ENCODE data around the gene IKZF3.
A peak's percentile ranks its signal among the peaks of the same experiment; 100 is the strongest.
"Not testable (repeated sequence)": the region's sequence is repeated elsewhere in the genome, so short reads cannot be mapped to it uniquely, and the experiment has no call there.

The IKZF3 gene

DNA sequence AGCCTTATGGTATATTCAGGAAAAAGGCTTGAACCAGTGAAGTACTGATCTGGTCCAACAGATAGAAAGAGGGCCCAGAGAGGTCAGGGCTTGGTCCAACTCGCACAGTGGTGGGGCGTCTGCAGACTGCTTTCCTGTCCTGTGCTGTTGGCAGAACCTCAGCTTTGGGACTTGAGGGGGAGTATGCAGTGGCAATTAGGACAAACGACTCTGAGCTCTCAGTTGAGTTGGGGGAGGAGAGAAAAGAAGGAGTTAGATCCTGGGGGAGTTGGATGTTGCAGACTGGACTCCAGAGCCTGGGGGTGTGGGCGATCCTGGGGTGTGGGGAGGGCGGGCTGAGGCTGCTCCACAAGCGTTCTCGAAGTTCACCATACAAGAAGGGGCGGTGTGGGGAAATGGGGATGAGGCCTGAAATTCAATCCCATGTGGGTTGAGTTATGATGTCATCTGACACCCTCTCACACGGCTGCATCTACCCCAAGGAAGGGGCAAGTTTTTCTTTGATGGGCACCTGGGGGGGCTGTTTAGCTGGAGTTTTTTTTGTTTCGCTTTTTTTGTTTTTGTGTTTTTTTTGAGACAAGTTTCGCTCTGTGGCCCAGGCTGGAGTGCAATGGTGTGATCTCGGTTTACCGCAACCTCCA lies 111.8 kb downstream of the IKZF3 start:
- H3K4me3 ChIP-seq (replicated peaks in 1 of 2; ENCODE audit: low read depth in 2 of 2, low read length in 2 of 2) = no peak overlapping the region
- DNase-seq (ENCODE audit: low read depth in 2 of 2) = no peak
- TF ChIP-seq, protein P1, sequence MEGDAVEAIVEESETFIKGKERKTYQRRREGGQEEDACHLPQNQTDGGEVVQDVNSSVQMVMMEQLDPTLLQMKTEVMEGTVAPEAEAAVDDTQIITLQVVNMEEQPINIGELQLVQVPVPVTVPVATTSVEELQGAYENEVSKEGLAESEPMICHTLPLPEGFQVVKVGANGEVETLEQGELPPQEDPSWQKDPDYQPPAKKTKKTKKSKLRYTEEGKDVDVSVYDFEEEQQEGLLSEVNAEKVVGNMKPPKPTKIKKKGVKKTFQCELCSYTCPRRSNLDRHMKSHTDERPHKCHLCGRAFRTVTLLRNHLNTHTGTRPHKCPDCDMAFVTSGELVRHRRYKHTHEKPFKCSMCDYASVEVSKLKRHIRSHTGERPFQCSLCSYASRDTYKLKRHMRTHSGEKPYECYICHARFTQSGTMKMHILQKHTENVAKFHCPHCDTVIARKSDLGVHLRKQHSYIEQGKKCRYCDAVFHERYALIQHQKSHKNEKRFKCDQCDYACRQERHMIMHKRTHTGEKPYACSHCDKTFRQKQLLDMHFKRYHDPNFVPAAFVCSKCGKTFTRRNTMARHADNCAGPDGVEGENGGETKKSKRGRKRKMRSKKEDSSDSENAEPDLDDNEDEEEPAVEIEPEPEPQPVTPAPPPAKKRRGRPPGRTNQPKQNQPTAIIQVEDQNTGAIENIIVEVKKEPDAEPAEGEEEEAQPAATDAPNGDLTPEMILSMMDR (IDR thresholded peaks at IDR 0.05; ENCODE audit: low read depth, low read length) = no peak

DNA sequence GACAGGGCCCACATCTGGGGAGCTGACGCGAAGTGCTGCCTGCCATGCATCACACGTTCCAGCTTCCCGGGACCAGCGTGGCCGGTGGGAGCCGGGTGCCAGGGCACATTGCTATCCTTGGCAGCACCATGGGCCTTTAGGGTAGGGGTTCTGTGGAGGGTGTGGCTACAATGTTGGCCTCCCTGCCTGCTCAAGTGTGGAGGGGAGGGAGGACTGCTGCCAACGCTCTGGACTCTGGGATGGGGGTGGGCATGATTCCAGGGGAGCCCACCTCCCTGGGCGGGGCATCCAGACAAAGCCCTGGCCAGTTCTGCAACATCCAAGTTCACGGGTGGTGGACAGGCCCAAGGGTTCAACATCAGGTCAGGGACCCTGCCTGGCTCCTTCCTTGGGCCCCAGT lies 112.5 kb downstream of the IKZF3 start:
- H3K4me3 ChIP-seq (replicated peaks in 1 of 2; ENCODE audit: low read depth in 2 of 2, low read length in 2 of 2) = no peak overlapping the region
- DNase-seq (ENCODE audit: low read depth in 2 of 2) = no peak
- TF ChIP-seq, protein P1 (IDR thresholded peaks at IDR 0.05; ENCODE audit: low read depth, low read length) = no peak

DNA sequence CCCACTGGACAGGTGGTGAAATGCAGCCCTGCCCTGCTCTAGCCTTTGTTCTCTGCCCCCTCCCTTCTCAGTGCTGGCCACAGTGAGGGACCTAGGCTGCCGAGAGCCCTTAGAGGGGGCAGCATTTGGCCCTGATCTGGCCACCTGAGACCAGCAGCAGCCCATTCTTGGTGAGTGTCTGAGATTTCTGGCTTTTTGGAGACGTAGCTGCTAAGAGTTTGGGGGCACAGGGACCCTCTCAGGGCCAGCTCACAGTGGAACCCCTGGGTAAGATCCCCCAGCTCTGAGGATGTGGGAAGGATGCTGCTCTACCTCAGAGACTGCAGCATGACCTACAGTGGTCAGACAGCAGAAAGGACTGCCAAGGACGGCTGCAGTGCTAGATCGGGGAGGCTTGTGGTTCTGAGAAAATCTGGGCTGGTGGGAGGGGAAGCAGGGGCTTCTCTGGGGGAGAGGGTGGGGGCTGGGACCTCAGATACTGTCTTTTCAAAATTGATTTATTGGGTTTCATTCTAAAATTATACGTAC lies 113.0 kb downstream of the IKZF3 start:
- TF ChIP-seq, protein P1 (IDR thresholded peaks at IDR 0.05; ENCODE audit: low read depth, low read length) = no peak

DNA sequence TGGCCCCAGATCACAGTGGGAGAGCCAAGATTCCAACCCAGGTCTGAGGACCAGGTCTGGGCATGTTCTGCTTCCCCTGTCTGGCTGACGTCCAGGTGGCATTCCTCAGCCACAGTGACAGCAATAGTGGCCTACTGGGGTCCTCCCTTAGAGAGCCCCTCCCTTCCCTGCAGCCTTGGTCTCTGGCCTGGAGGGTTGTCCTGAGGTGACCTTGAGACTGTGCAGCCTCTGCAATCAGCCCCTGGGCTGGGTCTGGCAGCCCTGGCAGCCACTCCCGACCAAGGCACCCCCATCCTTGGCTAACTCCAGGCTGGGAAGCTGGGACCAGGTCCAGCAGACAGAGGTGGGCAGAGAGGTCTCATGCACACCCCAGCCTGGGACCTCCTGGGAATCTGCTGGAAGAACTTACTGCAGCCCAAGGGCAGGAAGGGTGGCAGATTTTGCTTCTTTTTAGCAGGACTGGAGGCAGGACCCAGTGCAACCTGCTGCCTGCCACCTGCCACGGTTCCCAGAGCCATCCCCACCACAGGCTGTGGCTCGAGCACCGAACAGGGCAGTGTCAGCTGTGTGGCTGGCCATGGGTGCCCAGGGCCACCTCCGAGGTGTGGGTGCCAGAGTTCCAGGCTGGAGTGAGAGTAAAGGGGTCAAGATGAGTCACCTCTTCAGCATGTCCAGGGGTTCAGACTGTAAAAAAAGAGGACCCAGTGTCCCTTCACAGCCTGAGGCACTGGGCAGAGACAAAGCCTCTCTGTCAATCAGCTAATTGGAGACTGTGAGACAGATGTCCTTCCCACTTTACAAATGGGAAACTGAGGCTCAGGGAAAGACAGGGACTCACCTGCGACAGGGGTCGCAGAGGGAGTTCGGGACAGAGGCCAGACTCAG lies 113.7 kb downstream of the IKZF3 start:
- peak in 1 of 2 donors; percentile 21 for DNase-seq (ENCODE audit: low read depth in 2 of 2)
- no peak overlapping the region for H3K4me3 ChIP-seq (replicated peaks in 1 of 2; ENCODE audit: low read depth in 2 of 2, low read length in 2 of 2)
- TF ChIP-seq, protein P1 (IDR thresholded peaks at IDR 0.05; ENCODE audit: low read depth, low read length) = no peak

More for the DNA sequence above, 113.0 kb downstream of the IKZF3 start:
- no peak for DNase-seq (ENCODE audit: low read depth in 2 of 2)
- no peak overlapping the region for H3K4me3 ChIP-seq (replicated peaks in 1 of 2; ENCODE audit: low read depth in 2 of 2, low read length in 2 of 2)

DNA sequence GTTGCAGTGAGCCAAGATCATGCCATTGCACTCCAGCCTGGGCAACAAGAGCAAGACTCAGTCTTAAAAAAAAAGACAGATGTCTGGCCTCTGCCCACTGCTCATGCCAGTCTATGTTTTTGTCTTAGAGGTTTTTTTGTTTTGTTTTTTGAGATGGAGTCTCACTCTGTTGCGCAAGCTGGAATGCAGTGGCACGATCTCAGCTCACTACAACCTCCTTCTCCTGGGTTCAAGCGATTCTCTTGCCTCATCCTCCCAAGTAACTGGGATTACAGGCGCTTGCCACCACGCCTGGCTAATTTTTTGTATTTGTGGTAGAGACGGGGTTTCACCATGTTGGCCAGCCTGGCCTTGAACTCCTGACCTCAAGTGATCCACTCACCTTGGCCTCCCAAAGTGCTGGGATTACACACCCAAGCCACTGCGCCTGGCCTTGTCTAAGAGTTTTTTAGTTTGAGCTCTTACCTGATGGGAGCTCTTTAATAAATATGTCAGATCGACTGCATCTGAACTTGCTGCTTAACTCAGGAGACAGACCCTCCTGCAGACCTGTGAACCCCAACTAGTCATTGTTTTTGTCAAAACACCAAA lies 115.6 kb downstream of the IKZF3 start:
- not testable (repeated sequence) for DNase-seq (ENCODE audit: low read depth in 2 of 2)

DNA sequence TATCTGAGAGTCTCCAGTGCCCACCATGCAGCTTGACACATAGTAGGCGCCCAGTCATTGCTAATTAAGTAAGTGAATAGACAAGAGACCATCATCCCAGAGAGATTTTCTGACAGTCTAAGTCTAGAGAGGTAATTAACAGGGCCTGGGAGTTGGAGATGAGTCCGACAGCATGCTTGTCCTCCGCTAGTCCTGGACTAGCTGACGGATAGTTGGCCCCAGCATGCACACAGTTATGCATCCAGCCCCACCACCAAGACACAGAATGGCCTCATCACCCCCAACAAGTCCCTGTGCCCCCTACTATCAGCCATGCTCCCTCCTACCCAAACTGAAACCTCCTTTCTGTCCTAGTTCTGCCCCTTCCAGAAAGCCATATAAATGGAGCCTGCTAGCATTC lies 116.4 kb downstream of the IKZF3 start:
- no peak overlapping the region for H3K4me3 ChIP-seq (replicated peaks in 1 of 2; ENCODE audit: low read depth in 2 of 2, low read length in 2 of 2)
- no peak for DNase-seq (ENCODE audit: low read depth in 2 of 2)
- TF ChIP-seq, protein P1 (IDR thresholded peaks at IDR 0.05; ENCODE audit: low read depth, low read length) = no peak

More for the DNA sequence above, 115.6 kb downstream of the IKZF3 start:
- H3K4me3 ChIP-seq (replicated peaks in 1 of 2; ENCODE audit: low read depth in 2 of 2, low read length in 2 of 2) = not testable (repeated sequence)

DNA sequence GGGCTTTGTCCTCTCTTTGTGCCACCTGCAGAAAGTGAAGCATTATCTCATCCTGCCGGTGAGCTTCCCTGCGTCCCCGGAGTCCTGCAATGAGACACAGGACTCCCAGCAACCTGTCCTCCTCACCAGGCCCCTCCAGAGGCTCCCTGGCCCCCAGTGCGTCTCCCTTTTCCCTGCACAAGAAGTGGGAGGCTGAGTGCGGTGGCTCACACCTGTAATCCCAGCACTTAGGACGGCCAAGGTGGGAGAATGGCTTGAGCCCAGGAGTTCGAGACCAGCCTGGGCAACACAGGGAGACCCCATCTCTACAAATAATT lies 118.0 kb downstream of the IKZF3 start:
- TF ChIP-seq, protein P1 (IDR thresholded peaks at IDR 0.05; ENCODE audit: low read depth, low read length) = no peak

More for the DNA sequence above, 118.0 kb downstream of the IKZF3 start:
- no peak overlapping the region for H3K4me3 ChIP-seq (replicated peaks in 1 of 2; ENCODE audit: low read depth in 2 of 2, low read length in 2 of 2)
- no peak for DNase-seq (ENCODE audit: low read depth in 2 of 2)

Measured in cardiac fibroblast (primary cell).